HCT116 (cell line): ENCODE data around the gene ANO2. TPM values are rescaled to one million over a fixed set of nuclear protein-coding genes. Genes with fewer than 3 reads are reported as not detected.

Source experiments
- ATAC-seq: fragments of 200-7000 bp; cut with Tn5 transposase; 2 replicates; pipeline ENCODE4 v1.9.1; 2020; ENCODE audit warnings: mild to moderate bottlenecking, moderate library complexity
- BruUV-seq: library from RNA; stranded (reverse); fragments of 400-500 nt; replicated peaks from 2 replicates; lab custom pipeline; 2021; lab: Mats Ljungman, UMichigan
- CTCF ChIA-PET: fragments of 300-600 bp; sonication (Branson Sonifier 250); formaldehyde crosslinking; loops from one replicate; lab custom pipeline; 2021; ENCODE audit warnings: antibody characterized with exemption; lab: Charles Lee
- POLR2A ChIA-PET: fragments of 300-600, 350-600 bp; sonication (Branson Sonifier 250); formaldehyde crosslinking; loops from one replicate; lab custom pipeline; 2021; ENCODE audit warnings: antibody characterized with exemption; lab: Charles Lee
- RAD21 ChIA-PET, 2 experiments: fragments of 300-600 bp; sonication (Branson Sonifier 250); formaldehyde crosslinking; loops; one replicate each; lab custom pipeline; 2023; ENCODE audit warnings: low total read pairs in 2 of 2; ENCODE audit not compliant: uncharacterized antibody in 2 of 2, unreplicated experiment in 2 of 2, low non-redundant PET in 1 of 2; lab: Charles Lee
- DNase-seq: peaks from one replicate; pipeline ENCODE4 v3.0.0-alpha.2; 2010; ENCODE audit warnings: low read depth, low spot score
- H2AFZ ChIP-seq: fragments of 200-600 bp; shearing (Covaris generic), sonication (generic); 2 replicates; pipeline ENCODE4 v1.6.1; 2017; ENCODE audit warnings: low read depth, mixed run types, mixed read lengths, antibody characterized with exemption, low read length; ENCODE audit not compliant: poor library complexity, severe bottlenecking
- H3K27ac ChIP-seq: 2 replicates; pipeline ENCODE4 v1.5.1; 2012; ENCODE audit warnings: low read depth, low read length
- H3K27me3 ChIP-seq: fragments of 200-600 bp; sonication (generic); 2 replicates; pipeline ENCODE4 v1.6.1; 2016; ENCODE audit warnings: mixed run types, low read length, mixed read lengths; ENCODE audit not compliant: insufficient read depth
- H3K36me3 ChIP-seq, 2 experiments: fragments of 200-500 bp in 1 of 2; fragments of 200-600 bp in 1 of 2; sonication (Bioruptor generic) in 1 of 2; sonication (generic) in 1 of 2; 2 replicates each; pipeline versions ENCODE4 v1.5.1 to v1.6.1; 2014 to 2016; ENCODE audit warnings: low read length in 2 of 2, inconsistent platforms in 1 of 2, mixed read lengths in 1 of 2, mixed run types in 1 of 2; ENCODE audit not compliant: insufficient read depth in 2 of 2, control insufficient read depth in 1 of 2
- H3K4me1 ChIP-seq, 2 experiments: fragments of 200-600 bp in 1 of 2; sonication (generic) in 1 of 2; 2 replicates each; pipeline versions ENCODE4 v1.5.1 to v1.6.1; 2012 to 2017; ENCODE audit warnings: low read length in 2 of 2, inconsistent platforms in 1 of 2, mild to moderate bottlenecking in 1 of 2, mixed read lengths in 1 of 2, mixed run types in 1 of 2, moderate library complexity in 1 of 2; ENCODE audit not compliant: insufficient read depth in 2 of 2, control insufficient read depth in 1 of 2
- H3K4me2 ChIP-seq: fragments of 200-600 bp; sonication (generic); 2 replicates; pipeline ENCODE4 v1.6.1; 2017; ENCODE audit warnings: mixed run types, low read length, mixed read lengths
- H3K4me3 ChIP-seq, 2 experiments: fragments of 200-600 bp in 1 of 2; sonication (generic) in 1 of 2; replicated peaks in 1 of 2; 2 replicates each; pipeline ENCODE4 v1.5.1; 2011 to 2016; ENCODE audit warnings: low read length in 2 of 2, control low read depth in 1 of 2, low read depth in 1 of 2, mild to moderate bottlenecking in 1 of 2, mixed read lengths in 1 of 2, mixed run types in 1 of 2
- H3K79me2 ChIP-seq: fragments of 200-600 bp; sonication (generic); 2 replicates; pipeline ENCODE4 v1.6.1; 2017; ENCODE audit warnings: mild to moderate bottlenecking, mixed run types, low read length, moderate library complexity, mixed read lengths; ENCODE audit not compliant: insufficient read depth
- H3K9ac ChIP-seq: fragments of 200-600 bp; sonication (generic); 2 replicates; pipeline ENCODE4 v1.6.1; 2016; ENCODE audit warnings: low read length, mixed read lengths
- H3K9me2 ChIP-seq: fragments of 200-600 bp; sonication (generic), shearing (Covaris generic); 2 replicates; pipeline ENCODE4 v1.6.1; 2017; ENCODE audit warnings: mixed run types, mild to moderate bottlenecking, moderate library complexity; ENCODE audit not compliant: insufficient read depth
- H3K9me3 ChIP-seq, 2 experiments: fragments of 200-500 bp in 1 of 2; fragments of 200-600 bp in 1 of 2; sonication (Bioruptor generic) in 1 of 2; sonication (generic) in 1 of 2; 2 replicates each; pipeline ENCODE4 v1.6.1; 2014 to 2017; ENCODE audit warnings: low read length in 2 of 2, mixed read lengths in 2 of 2, inconsistent platforms in 1 of 2, low read depth in 1 of 2, mild to moderate bottlenecking in 1 of 2, mixed run types in 1 of 2, moderate library complexity in 1 of 2; ENCODE audit not compliant: control insufficient read depth in 1 of 2, insufficient read depth in 1 of 2
- H4K20me1 ChIP-seq: fragments of 200-600 bp; sonication (generic), shearing (Covaris generic); 2 replicates; pipeline ENCODE4 v1.6.1; 2017; ENCODE audit warnings: mixed run types, mild to moderate bottlenecking, moderate library complexity; ENCODE audit not compliant: insufficient read depth
- CBX3 ChIP-seq: IDR thresholded peaks from 2 replicates; pipeline ENCODE4 v1.6.1; 2012; ENCODE audit warnings: low read depth
- CEBPB ChIP-seq: IDR thresholded peaks from 2 replicates; pipeline ENCODE4 v1.6.1; 2012; ENCODE audit warnings: low read depth
- EGR1 ChIP-seq: IDR thresholded peaks from 2 replicates; pipeline ENCODE4 v1.6.1; 2012; ENCODE audit warnings: low read depth
- ELF1 ChIP-seq: IDR thresholded peaks from 2 replicates; pipeline ENCODE4 v1.6.1; 2012; ENCODE audit warnings: low read depth, borderline replicate concordance
- EZH2 ChIP-seq: fragments of 200-600 bp; sonication (generic); IDR thresholded peaks from 2 replicates; pipeline ENCODE4 v1.6.1; 2017; ENCODE audit warnings: antibody characterized with exemption, mixed run types
- FOSL1 ChIP-seq: IDR thresholded peaks from 2 replicates; pipeline ENCODE4 v1.6.1; 2012; ENCODE audit warnings: low read depth
- POLR2A ChIP-seq: IDR thresholded peaks from 2 replicates; pipeline ENCODE4 v1.7.0; 2011; ENCODE audit warnings: borderline replicate concordance; ENCODE audit not compliant: insufficient read depth, insufficient read length; ENCODE audit errors: extremely low read depth
- SIN3A ChIP-seq: IDR thresholded peaks from 2 replicates; pipeline ENCODE4 v1.6.1; 2012; ENCODE audit warnings: low read depth
- SP1 ChIP-seq: IDR thresholded peaks from 2 replicates; pipeline ENCODE4 v1.6.1; 2012; ENCODE audit warnings: low read depth
- TCF7L2 ChIP-seq: IDR thresholded peaks from 2 replicates; pipeline ENCODE4 v1.7.0; 2011; ENCODE audit warnings: borderline replicate concordance, inconsistent platforms; ENCODE audit not compliant: insufficient read depth, insufficient read length; ENCODE audit errors: extremely low read depth
- YY1 ChIP-seq: IDR thresholded peaks from 2 replicates; pipeline ENCODE4 v1.6.1; 2011; ENCODE audit warnings: low read length, low read depth, moderate library complexity, mild to moderate bottlenecking; ENCODE audit not compliant: insufficient replicate concordance; ENCODE audit errors: extremely low read depth
- ZNF274 ChIP-seq: fragments of 200-500 bp; sonication (Bioruptor generic); IDR thresholded peaks from 2 replicates; pipeline ENCODE4 v1.6.1; 2014; ENCODE audit warnings: mild to moderate bottlenecking, low read depth, low read length, inconsistent platforms
- intact Hi-C: fragments of 100-400 bp; cut with micrococcal nuclease; formaldehyde crosslinking; loops from 2 replicates; pipeline ENCODE4 v1.10.0; 2022
- total RNA-seq: library from RNA; stranded (reverse); gene quantifications from one replicate; pipeline ENCODE4 v1.2.1, GENCODE V29; 2021; ENCODE audit not compliant: unreplicated experiment
- TF ChIP-seq, protein P1 (sequence below): IDR thresholded peaks from 2 replicates; pipeline ENCODE4 v1.6.1; 2012
- TF ChIP-seq, protein P2 (sequence below): IDR thresholded peaks from 2 replicates; pipeline ENCODE4 v1.6.1; 2011; ENCODE audit warnings: mild to moderate bottlenecking, low read length, moderate library complexity; ENCODE audit not compliant: insufficient replicate concordance; ENCODE audit errors: extremely low read depth
- TF ChIP-seq, protein P3 (sequence below): IDR thresholded peaks from 2 replicates; pipeline ENCODE4 v1.6.1; 2012

The ANO2 gene
- total RNA-seq, 1 experiment from 2014 or later, result not detected

DNA sequence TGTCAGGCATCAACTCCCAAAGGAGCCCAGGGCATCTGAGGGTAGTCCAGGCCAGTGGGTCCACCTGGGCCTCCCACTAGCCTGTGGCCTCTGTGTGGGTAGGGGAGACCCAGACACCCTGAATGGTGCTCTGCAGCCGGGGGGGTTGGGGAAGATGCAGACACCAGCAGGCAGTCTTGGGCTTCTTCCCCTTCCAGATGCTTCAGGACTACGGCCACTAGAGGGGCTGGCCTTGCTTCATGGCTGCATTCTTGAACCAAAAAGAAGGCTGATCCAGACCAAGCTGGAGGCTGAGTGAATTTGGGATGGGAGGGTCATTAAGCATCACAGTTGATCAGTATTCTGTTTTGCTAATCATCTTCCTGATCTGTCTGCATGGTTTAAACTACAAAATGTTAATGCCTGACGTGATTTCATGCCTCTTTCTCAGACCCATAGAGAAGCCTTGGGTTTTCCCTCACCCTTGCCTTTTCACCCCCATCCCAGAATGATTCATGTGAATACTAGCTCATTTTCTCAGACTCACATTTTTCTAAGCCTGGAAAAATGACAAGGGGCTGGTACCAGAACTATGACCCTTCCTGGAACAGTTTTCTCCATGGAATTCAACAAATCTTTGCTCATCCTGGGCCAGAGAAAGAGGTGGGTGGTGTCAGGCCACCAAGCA is 379.0 kb downstream of the ANO2 start (continued):
- TF ChIP-seq, protein P1, sequence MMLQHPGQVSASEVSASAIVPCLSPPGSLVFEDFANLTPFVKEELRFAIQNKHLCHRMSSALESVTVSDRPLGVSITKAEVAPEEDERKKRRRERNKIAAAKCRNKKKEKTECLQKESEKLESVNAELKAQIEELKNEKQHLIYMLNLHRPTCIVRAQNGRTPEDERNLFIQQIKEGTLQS, result no peak
- no peak for TF ChIP-seq ZNF274
- no peak for TF ChIP-seq CBX3

DNA sequence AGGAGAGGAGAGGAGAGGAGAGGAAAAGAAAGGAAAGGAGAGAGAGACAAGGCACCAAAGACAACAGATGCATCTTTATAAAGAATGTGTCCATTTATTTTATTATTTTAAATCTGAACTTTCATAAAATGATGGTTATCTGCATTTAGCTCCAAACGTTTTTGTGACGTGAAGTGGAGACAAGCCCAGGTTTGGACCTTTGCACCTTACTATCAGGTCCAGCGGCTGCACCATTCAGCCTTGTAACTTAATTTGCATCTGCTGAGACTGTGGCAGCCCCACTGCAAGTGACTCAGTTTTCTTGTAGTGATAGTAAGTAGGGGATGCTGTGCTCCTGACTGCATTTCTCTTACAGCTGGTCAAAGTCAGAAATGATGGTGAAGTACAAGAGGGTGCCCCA is 382.5 kb downstream of the ANO2 start:
- no peak for TF ChIP-seq ZNF274
- no peak for TF ChIP-seq YY1
- no peak for TF ChIP-seq EGR1
- no peak for TF ChIP-seq POLR2A
- no peak for TF ChIP-seq SIN3A
- TF ChIP-seq, protein P2, sequence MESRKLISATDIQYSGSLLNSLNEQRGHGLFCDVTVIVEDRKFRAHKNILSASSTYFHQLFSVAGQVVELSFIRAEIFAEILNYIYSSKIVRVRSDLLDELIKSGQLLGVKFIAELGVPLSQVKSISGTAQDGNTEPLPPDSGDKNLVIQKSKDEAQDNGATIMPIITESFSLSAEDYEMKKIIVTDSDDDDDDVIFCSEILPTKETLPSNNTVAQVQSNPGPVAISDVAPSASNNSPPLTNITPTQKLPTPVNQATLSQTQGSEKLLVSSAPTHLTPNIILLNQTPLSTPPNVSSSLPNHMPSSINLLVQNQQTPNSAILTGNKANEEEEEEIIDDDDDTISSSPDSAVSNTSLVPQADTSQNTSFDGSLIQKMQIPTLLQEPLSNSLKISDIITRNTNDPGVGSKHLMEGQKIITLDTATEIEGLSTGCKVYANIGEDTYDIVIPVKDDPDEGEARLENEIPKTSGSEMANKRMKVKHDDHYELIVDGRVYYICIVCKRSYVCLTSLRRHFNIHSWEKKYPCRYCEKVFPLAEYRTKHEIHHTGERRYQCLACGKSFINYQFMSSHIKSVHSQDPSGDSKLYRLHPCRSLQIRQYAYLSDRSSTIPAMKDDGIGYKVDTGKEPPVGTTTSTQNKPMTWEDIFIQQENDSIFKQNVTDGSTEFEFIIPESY, result no peak
- no peak for TF ChIP-seq FOSL1
- no peak for TF ChIP-seq SP1
- no peak for TF ChIP-seq CEBPB
- TF ChIP-seq TCF7L2, result no peak
- no peak for TF ChIP-seq CBX3
- TF ChIP-seq ELF1, result no peak
- TF ChIP-seq, protein P3, sequence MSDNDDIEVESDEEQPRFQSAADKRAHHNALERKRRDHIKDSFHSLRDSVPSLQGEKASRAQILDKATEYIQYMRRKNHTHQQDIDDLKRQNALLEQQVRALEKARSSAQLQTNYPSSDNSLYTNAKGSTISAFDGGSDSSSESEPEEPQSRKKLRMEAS, result no peak
- no peak for TF ChIP-seq EZH2
- ATAC-seq, result no peak
- Histone ChIP-seq H3K9me2 (no peaks in the 10 kb centered on the region), H3K27me3 (peaks cover 25% of the 10 kb centered on the region; the same call in 1 of the 2 replicates), H3K27ac (no peak overlapping the region), H4K20me1 (no peaks in the 10 kb centered on the region), H3K4me3 (no peak overlapping the region), H3K9ac (no peak overlapping the region), H3K36me3 (no peaks in the 10 kb centered on the region), H2AFZ (no peak overlapping the region), H3K79me2 (no peaks in the 10 kb centered on the region), H3K4me1 (no peaks in the 10 kb centered on the region), H3K4me2 (no peak overlapping the region), H3K9me3 (no peaks in the 10 kb centered on the region)
- CTCF ChIA-PET, result no interaction called here
- no peak for DNase-seq
- POLR2A ChIA-PET, result no interaction called here
- RAD21 ChIA-PET, result no interaction called here
- BruUV-seq, result no TSS peak
- intact Hi-C loops, result no loop called here
